ENCODE data around the gene HORMAD2.

Gene HORMAD2

DNA sequence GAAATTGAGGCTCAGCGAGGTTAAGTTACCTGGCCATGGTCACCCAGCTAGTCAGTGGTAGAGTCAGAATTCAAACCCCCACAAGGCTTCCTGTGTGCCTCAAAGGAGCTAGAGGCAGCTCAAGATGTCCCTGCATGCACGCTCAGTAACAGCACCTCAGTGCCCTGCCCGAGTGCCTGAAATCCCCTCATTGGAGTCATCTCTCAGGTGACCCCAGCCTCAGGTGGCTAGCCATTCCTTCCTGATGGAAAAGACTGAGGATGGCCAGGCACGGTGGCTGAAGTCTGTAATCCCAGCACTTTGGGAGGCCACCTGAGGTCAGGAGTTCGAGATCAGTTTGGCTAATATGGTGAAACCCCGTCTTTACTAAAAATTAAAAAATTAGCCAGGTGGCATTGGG lies 129.4 kb downstream of the HORMAD2 start:
- no peaks in the 10 kb centered on the region for H3F3A ChIP-seq (ENCODE audit: low read depth)
- H3K9me2 ChIP-seq (replicated peaks; ENCODE audit: low read depth, low read length): no peaks in the 10 kb centered on the region
- H3K79me2 ChIP-seq (ENCODE audit: insufficient read depth, low read length): no peaks in the 10 kb centered on the region
- TF ChIP-seq, protein P1, sequence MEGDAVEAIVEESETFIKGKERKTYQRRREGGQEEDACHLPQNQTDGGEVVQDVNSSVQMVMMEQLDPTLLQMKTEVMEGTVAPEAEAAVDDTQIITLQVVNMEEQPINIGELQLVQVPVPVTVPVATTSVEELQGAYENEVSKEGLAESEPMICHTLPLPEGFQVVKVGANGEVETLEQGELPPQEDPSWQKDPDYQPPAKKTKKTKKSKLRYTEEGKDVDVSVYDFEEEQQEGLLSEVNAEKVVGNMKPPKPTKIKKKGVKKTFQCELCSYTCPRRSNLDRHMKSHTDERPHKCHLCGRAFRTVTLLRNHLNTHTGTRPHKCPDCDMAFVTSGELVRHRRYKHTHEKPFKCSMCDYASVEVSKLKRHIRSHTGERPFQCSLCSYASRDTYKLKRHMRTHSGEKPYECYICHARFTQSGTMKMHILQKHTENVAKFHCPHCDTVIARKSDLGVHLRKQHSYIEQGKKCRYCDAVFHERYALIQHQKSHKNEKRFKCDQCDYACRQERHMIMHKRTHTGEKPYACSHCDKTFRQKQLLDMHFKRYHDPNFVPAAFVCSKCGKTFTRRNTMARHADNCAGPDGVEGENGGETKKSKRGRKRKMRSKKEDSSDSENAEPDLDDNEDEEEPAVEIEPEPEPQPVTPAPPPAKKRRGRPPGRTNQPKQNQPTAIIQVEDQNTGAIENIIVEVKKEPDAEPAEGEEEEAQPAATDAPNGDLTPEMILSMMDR (conservative IDR thresholded peaks at IDR 0.05; ENCODE audit: low read length): no peak
- TF ChIP-seq EZH2phosphoT487 (IDR thresholded peaks at IDR 0.05; ENCODE audit: borderline replicate concordance): no peak
- H2AFZ ChIP-seq (ENCODE audit: low read length): no peak overlapping the region
- H3K9me3 ChIP-seq (ENCODE audit: insufficient read depth, low read depth, low read length): no peaks in the 10 kb centered on the region
- H3K9ac ChIP-seq (ENCODE audit: low read depth, low read length, poor library complexity, severe bottlenecking): no peak overlapping the region
- H3K27me3 ChIP-seq (ENCODE audit: insufficient read depth, low read length, poor library complexity, severe bottlenecking): no peaks in the 10 kb centered on the region
- no peaks in the 10 kb centered on the region for H4K20me1 ChIP-seq (ENCODE audit: insufficient read depth, low read length, poor library complexity, severe bottlenecking)
- no peaks in the 10 kb centered on the region for H3K36me3 ChIP-seq (ENCODE audit: insufficient read depth, low read length)
- H3K4me2 ChIP-seq (ENCODE audit: low read depth, low read length, poor library complexity, severe bottlenecking): no peak overlapping the region
- H3K4me1 ChIP-seq (ENCODE audit: insufficient read depth, low read length, poor library complexity, severe bottlenecking): peaks cover 11% of the 10 kb centered on the region
- no peak overlapping the region for H3K4me3 ChIP-seq (ENCODE audit: low read length, poor library complexity, severe bottlenecking)

DNA sequence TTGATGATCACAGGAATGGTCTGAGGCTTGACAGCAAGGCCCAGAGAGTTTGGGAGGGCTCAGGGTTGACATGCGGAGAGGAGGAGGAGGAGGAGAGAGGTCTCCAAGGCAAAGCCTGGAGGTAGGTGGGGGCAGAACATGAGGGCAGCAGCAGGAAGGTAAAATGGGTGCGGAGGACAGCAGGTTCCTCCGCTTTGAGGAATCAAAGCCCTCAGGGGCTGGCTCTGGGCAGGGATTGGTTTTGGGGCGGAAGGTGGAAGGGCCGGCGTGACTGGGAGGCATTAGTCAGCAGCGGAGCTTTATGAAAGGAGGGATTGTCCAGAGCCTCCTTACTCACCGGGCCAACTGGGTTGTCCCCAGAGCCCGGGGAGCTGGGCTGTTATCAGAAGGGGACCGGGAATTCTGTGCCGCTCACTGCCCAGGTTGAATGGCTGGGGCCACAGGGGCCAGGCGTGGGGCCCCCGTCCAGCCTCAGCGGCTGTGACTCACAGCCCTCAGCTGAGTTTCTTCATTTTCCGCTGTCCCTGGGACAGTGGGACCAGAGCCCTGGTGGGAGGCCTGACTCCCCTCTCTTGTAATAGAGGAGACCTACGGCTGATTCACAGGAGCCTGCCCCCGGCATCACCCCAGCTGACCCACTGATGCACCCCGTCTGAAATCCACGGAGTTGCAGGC lies 130.1 kb downstream of the HORMAD2 start:
- Histone ChIP-seq H3K4me1 (ENCODE audit: insufficient read depth, low read length, poor library complexity, severe bottlenecking) (peaks cover 11% of the 10 kb centered on the region), H3K79me2 (ENCODE audit: insufficient read depth, low read length) (no peaks in the 10 kb centered on the region), H3K4me2 (ENCODE audit: low read depth, low read length, poor library complexity, severe bottlenecking) (no peak overlapping the region), H3K9me2 (replicated peaks; ENCODE audit: low read depth, low read length) (no peaks in the 10 kb centered on the region), H3F3A (ENCODE audit: low read depth) (no peaks in the 10 kb centered on the region), H4K20me1 (ENCODE audit: insufficient read depth, low read length, poor library complexity, severe bottlenecking) (no peaks in the 10 kb centered on the region), H2AFZ (ENCODE audit: low read length) (no peak overlapping the region), H3K27me3 (ENCODE audit: insufficient read depth, low read length, poor library complexity, severe bottlenecking) (no peaks in the 10 kb centered on the region), H3K9me3 (ENCODE audit: insufficient read depth, low read depth, low read length) (no peaks in the 10 kb centered on the region), H3K9ac (ENCODE audit: low read depth, low read length, poor library complexity, severe bottlenecking) (no peak overlapping the region), H3K4me3 (ENCODE audit: low read length, poor library complexity, severe bottlenecking) (no peak overlapping the region), H3K36me3 (ENCODE audit: insufficient read depth, low read length) (no peaks in the 10 kb centered on the region)
- TF ChIP-seq, protein P1 (conservative IDR thresholded peaks at IDR 0.05; ENCODE audit: low read length): no peak
- TF ChIP-seq EZH2phosphoT487 (IDR thresholded peaks at IDR 0.05; ENCODE audit: borderline replicate concordance): no peak

DNA sequence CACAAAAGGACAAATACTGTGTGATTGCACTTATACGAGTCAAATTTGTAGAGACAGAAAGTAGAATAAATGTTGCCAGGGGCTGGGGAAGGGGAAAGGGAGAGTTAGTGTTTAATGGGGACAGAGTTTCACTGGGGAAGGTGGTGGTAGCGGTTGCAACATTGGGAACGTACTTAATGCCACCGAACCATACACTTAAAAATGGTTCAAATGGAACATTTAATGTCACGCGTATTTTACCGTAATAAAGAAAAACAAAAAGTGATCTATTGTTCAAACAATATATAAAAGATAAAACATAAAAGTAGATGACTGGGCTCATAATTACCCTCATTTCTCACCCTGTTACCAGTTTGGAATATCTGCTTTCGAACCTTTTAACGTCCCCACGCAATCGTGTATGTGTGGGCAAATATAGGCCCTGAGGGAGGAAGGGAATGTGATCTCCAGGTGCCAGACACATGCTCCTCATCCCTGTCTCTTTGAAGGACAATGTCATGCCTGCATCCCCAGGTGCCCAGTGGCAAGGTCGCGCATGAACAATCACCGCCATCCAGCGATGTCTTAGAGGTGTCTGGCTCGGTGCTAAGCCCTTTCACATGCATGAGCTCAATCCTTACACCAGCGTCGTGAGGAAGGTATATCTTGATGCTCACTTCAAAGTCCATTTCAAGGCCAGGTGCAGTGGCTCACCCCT lies 131.0 kb downstream of the HORMAD2 start:
- Histone ChIP-seq H3K4me1 (ENCODE audit: insufficient read depth, low read length, poor library complexity, severe bottlenecking) (peaks cover 11% of the 10 kb centered on the region), H3K4me2 (ENCODE audit: low read depth, low read length, poor library complexity, severe bottlenecking) (no peak overlapping the region), H3K79me2 (ENCODE audit: insufficient read depth, low read length) (no peaks in the 10 kb centered on the region), H3K27me3 (ENCODE audit: insufficient read depth, low read length, poor library complexity, severe bottlenecking) (no peaks in the 10 kb centered on the region), H2AFZ (ENCODE audit: low read length) (no peak overlapping the region), H3K9ac (ENCODE audit: low read depth, low read length, poor library complexity, severe bottlenecking) (no peak overlapping the region), H3K36me3 (ENCODE audit: insufficient read depth, low read length) (no peaks in the 10 kb centered on the region), H4K20me1 (ENCODE audit: insufficient read depth, low read length, poor library complexity, severe bottlenecking) (no peaks in the 10 kb centered on the region), H3K9me3 (ENCODE audit: insufficient read depth, low read depth, low read length) (no peaks in the 10 kb centered on the region), H3K9me2 (replicated peaks; ENCODE audit: low read depth, low read length) (no peaks in the 10 kb centered on the region), H3K4me3 (ENCODE audit: low read length, poor library complexity, severe bottlenecking) (no peak overlapping the region), H3F3A (ENCODE audit: low read depth) (no peaks in the 10 kb centered on the region)
- TF ChIP-seq, protein P1 (conservative IDR thresholded peaks at IDR 0.05; ENCODE audit: low read length): no peak
- TF ChIP-seq EZH2phosphoT487 (IDR thresholded peaks at IDR 0.05; ENCODE audit: borderline replicate concordance): no peak
